KMS-11 (cell line): ENCODE results near the gene BACH1.

Source experiments
- H2AFZ ChIP-seq: fragments of 200-600 bp; sonication (generic); 2 replicates; pipeline ENCODE4 v1.6.1; 2016; ENCODE audit warnings: antibody characterized with exemption, mixed run types, low read depth
- H3K27ac ChIP-seq: fragments of 200-600 bp; sonication (generic); 2 replicates; pipeline ENCODE4 v1.6.1; 2016; ENCODE audit warnings: mild to moderate bottlenecking, mixed run types
- H3K27me3 ChIP-seq: fragments of 200-600 bp; sonication (generic); 2 replicates; pipeline ENCODE4 v1.6.1; 2017; ENCODE audit warnings: mild to moderate bottlenecking, low read depth, mixed run types, moderate library complexity; ENCODE audit not compliant: insufficient read depth
- H3K36me3 ChIP-seq: fragments of 200-600 bp; sonication (generic); 2 replicates; pipeline ENCODE4 v1.6.1; 2017; ENCODE audit warnings: mild to moderate bottlenecking, mixed run types; ENCODE audit not compliant: insufficient read depth
- H3K4me1 ChIP-seq: fragments of 200-600 bp; sonication (generic); 2 replicates; pipeline ENCODE4 v1.6.1; 2016; ENCODE audit warnings: mild to moderate bottlenecking, low read depth, mixed run types; ENCODE audit not compliant: poor library complexity, severe bottlenecking
- H3K4me2 ChIP-seq: fragments of 200-600 bp; sonication (generic); 2 replicates; pipeline ENCODE4 v1.7.0; 2016; ENCODE audit warnings: mild to moderate bottlenecking, mixed run types
- H3K4me3 ChIP-seq: fragments of 200-600 bp; sonication (generic); IDR thresholded peaks from 2 replicates; pipeline ENCODE4 v1.6.1; 2017; ENCODE audit warnings: low read depth, low read length, mixed read lengths; ENCODE audit not compliant: insufficient read depth
- H3K79me2 ChIP-seq: fragments of 200-600 bp; sonication (generic); 2 replicates; pipeline ENCODE4 v1.6.1; 2016; ENCODE audit warnings: low read depth, mixed run types; ENCODE audit not compliant: insufficient read depth
- H3K9ac ChIP-seq: fragments of 200-600 bp; sonication (generic); 2 replicates; pipeline ENCODE4 v1.6.1; 2016; ENCODE audit warnings: mild to moderate bottlenecking, mixed run types
- H4K20me1 ChIP-seq: fragments of 200-600 bp; sonication (generic); 2 replicates; pipeline ENCODE4 v1.6.1; 2016; ENCODE audit warnings: mild to moderate bottlenecking, mixed run types; ENCODE audit not compliant: insufficient read depth
- TF ChIP-seq, protein P1 (sequence below): fragments of 200-600 bp; sonication (generic); conservative IDR thresholded peaks from 2 replicates; pipeline ENCODE4 v1.6.1; 2017; ENCODE audit warnings: low read depth, mild to moderate bottlenecking, antibody characterized with exemption, low read length, moderate library complexity, mixed read lengths

BACH1 gene

DNA sequence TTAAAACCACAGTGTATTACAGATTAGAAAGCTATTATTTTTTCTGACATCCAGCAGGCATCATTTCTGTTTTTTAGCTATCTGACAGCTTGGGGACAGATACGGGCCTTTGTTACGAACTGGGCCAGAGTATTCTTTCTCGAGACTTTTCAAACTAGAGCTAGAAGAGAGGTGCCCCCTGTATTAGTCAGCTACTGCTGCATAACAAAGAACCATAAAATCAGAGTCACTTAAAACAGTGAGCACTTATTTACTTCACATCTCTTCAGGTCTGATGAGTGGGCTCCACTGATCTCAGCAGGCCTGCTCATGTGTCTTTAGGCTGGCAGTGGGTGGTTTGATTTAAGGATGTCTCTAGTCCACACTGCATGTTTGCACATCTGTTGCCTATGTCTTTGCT, 67.8 kb downstream of the BACH1 start:
- Histone ChIP-seq H3K27me3 (no peaks in the 10 kb centered on the region), H4K20me1 (no peaks in the 10 kb centered on the region), H3K36me3 (no peaks in the 10 kb centered on the region), H3K9ac (no peak overlapping the region), H3K27ac (no peak overlapping the region), H3K4me2 (no peak overlapping the region), H3K4me3 (no peak overlapping the region), H2AFZ (no peak overlapping the region), H3K79me2 (no peaks in the 10 kb centered on the region), H3K4me1 (no peaks in the 10 kb centered on the region)
- TF ChIP-seq, protein P1, sequence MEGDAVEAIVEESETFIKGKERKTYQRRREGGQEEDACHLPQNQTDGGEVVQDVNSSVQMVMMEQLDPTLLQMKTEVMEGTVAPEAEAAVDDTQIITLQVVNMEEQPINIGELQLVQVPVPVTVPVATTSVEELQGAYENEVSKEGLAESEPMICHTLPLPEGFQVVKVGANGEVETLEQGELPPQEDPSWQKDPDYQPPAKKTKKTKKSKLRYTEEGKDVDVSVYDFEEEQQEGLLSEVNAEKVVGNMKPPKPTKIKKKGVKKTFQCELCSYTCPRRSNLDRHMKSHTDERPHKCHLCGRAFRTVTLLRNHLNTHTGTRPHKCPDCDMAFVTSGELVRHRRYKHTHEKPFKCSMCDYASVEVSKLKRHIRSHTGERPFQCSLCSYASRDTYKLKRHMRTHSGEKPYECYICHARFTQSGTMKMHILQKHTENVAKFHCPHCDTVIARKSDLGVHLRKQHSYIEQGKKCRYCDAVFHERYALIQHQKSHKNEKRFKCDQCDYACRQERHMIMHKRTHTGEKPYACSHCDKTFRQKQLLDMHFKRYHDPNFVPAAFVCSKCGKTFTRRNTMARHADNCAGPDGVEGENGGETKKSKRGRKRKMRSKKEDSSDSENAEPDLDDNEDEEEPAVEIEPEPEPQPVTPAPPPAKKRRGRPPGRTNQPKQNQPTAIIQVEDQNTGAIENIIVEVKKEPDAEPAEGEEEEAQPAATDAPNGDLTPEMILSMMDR = no peak

DNA sequence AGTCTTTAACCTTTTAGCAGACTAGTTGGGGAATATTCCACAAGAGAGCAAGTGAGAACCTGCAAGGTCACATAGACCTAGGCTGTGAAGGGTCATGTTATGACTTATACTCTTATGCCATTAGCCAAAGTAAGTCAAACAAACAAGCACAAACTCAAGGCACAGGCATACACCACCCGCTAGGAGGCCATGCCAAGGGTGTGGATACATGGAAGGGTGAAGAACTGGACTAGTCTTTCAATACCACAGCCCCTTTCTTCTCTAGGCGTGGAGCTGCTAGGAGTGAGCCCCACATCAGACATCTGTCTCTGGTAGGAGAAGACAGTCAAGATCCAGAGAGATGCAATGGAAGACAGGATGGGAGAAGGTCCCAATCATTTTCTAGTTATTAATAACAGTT, 68.6 kb downstream of the BACH1 start:
- no peaks in the 10 kb centered on the region for H3K36me3 ChIP-seq
- H3K27ac ChIP-seq = no peak overlapping the region
- H2AFZ ChIP-seq = no peak overlapping the region
- no peak overlapping the region for H3K4me2 ChIP-seq
- peaks cover 3% of the 10 kb centered on the region for H3K4me1 ChIP-seq
- H3K79me2 ChIP-seq = no peaks in the 10 kb centered on the region
- no peak overlapping the region for H3K4me3 ChIP-seq
- H3K27me3 ChIP-seq = no peaks in the 10 kb centered on the region
- no peak overlapping the region for H3K9ac ChIP-seq
- TF ChIP-seq, protein P1 = no peak
- no peaks in the 10 kb centered on the region for H4K20me1 ChIP-seq

- Histone ChIP-seq H3K36me3 (no peaks in the 10 kb centered on the region), H3K79me2 (no peaks in the 10 kb centered on the region), H3K9ac (no peak overlapping the region), H3K4me3 (no peak overlapping the region), H3K4me1 (peaks cover 3% of the 10 kb centered on the region), H2AFZ (no peak overlapping the region), H3K27me3 (no peaks in the 10 kb centered on the region), H3K4me2 (no peak overlapping the region), H3K27ac (no peak overlapping the region), H4K20me1 (no peaks in the 10 kb centered on the region)
- TF ChIP-seq, protein P1 = no peak
Measured at GRCh38 chr21:29368906-29369305, 70.2 kb downstream of the BACH1 start.

GRCh38 chr21:29371464-29371863, 72.7 kb downstream of the BACH1 start:
- TF ChIP-seq, protein P1 = no peak
- no peaks in the 10 kb centered on the region for H3K36me3 ChIP-seq

More at GRCh38 chr21:29371464-29371863, 72.7 kb downstream of the BACH1 start:
- H3K4me1 ChIP-seq = peaks cover 3% of the 10 kb centered on the region
- no peak overlapping the region for H3K27ac ChIP-seq
- H3K27me3 ChIP-seq = no peaks in the 10 kb centered on the region
- H4K20me1 ChIP-seq = no peaks in the 10 kb centered on the region
- H2AFZ ChIP-seq = no peak overlapping the region
- no peak overlapping the region for H3K9ac ChIP-seq
- H3K4me3 ChIP-seq = no peak overlapping the region
- H3K4me2 ChIP-seq = no peak overlapping the region
- no peaks in the 10 kb centered on the region for H3K79me2 ChIP-seq
